K562 (cell line): Measurements from ENCODE around the gene PIGT. TPM values are rescaled to one million over a fixed set of nuclear protein-coding genes. Genes with fewer than 3 reads are reported as not detected.

Experiments used
- JUND ChIP-seq, 2 experiments: IDR thresholded peaks; 2 replicates in 1 of 2; 3 replicates in 1 of 2; pipeline ENCODE4 v1.6.1; 2011; ENCODE audit warnings: borderline replicate concordance in 2 of 2, low read depth in 2 of 2, low read length in 2 of 2, improper control_type of control experiment in 1 of 2, missing biosample characterization in 1 of 2, missing genetic modification characterization in 1 of 2, missing genetic modification reagents in 1 of 2
- NFE2L1 ChIP-seq: fragments of 450-650 bp; IDR thresholded peaks from 2 replicates; pipeline ENCODE4 v1.6.1; 2016; ENCODE audit warnings: missing genetic modification characterization, low read depth, mild to moderate bottlenecking, missing compliant biosample characterization, moderate library complexity, borderline replicate concordance
- REST ChIP-seq, 2 experiments: fragments of 450-650 bp; formaldehyde crosslinking in 1 of 2; IDR thresholded peaks; 2 replicates each; pipeline versions ENCODE4 v1.4.0 to v1.6.1; 2014 to 2020; ENCODE audit warnings: mild to moderate bottlenecking in 2 of 2, borderline replicate concordance in 1 of 2, low read depth in 1 of 2
- RFX5 ChIP-seq: IDR thresholded peaks from 2 replicates; pipeline ENCODE4 v1.6.1; 2011; ENCODE audit warnings: low read depth, mild to moderate bottlenecking, improper control_type of control experiment, low read length
- STAT6 ChIP-seq: sonication (generic); formaldehyde crosslinking; IDR thresholded peaks from 2 replicates; pipeline ENCODE4 v1.8.1; 2023; ENCODE audit warnings: mild to moderate bottlenecking, missing genetic modification reagents
- ZC3H8 ChIP-seq: fragments of 450-650 bp; IDR thresholded peaks from 2 replicates; pipeline ENCODE4 v1.6.1; 2017
- ZFX ChIP-seq: sonication (generic); formaldehyde crosslinking; IDR thresholded peaks from 2 replicates; pipeline ENCODE4 v1.8.0; 2022; ENCODE audit warnings: mild to moderate bottlenecking, missing genetic modification reagents, moderate library complexity
- ZSCAN29 ChIP-seq: fragments of 450-650 bp; IDR thresholded peaks from 2 replicates; pipeline ENCODE4 v1.6.1; 2017
- polyA plus RNA-seq, 8 experiments: library from polyadenylated mRNA; depleted of rRNA in 4 of 8; stranded (reverse) in 5 of 8; unstranded in 3 of 8; fragments of >200 nt; fragmentation: Nextera tagmentation in 2 of 8; fragmentation: Illumina TruSeq in 1 of 8; extraction: Ambion mirVana in 2 of 8; extraction: Trizol in 1 of 8; gene quantifications; 2 replicates each; pipeline versions ENCODE4 v1.2.1 to v1.2.3, GENCODE V29; 2011 to 2014; ENCODE audit warnings: inconsistent platforms in 1 of 8, missing spikeins in 1 of 8
- total RNA-seq, 7 experiments: library from RNA; depleted of rRNA in 6 of 7; stranded (reverse); fragments of >200 nt in 6 of 7; fragmentation: Illumina TruSeq in 2 of 7; extraction: Trizol in 2 of 7; gene quantifications; 2 replicates each; pipeline versions ENCODE4 v1.2.1 to v1.2.3, GENCODE V29; 2011 to 2021; ENCODE audit warnings: low replicate concordance in 1 of 7
- TF ChIP-seq, protein P1 (sequence below): fragments of 200-400 bp; formaldehyde crosslinking; IDR thresholded peaks from 2 replicates; pipeline ENCODE4 v1.6.1; 2017; ENCODE audit warnings: mild to moderate bottlenecking, low read depth, low read length, moderate library complexity
- TF ChIP-seq, protein P2 (sequence below): sonication (generic); formaldehyde crosslinking; IDR thresholded peaks from 2 replicates; pipeline ENCODE4 v1.9.0; 2022; ENCODE audit warnings: mild to moderate bottlenecking, missing genetic modification reagents

PIGT gene
- total and polyA plus RNA-seq, 9 of the 15 experiments (the other 6 are each of a cell fraction or from before 2014, with no cell fraction given): 14.6 to 108 (median 46.9) TPM

- TF ChIP-seq REST (IDR thresholded peaks at IDR 0.05; ENCODE audit: borderline replicate concordance) (peak; percentile 48; the same call in 1 of the 2 replicates), REST (CRISPR knock-in tag; IDR thresholded peaks at IDR 0.05; ENCODE audit: low read depth) (no peak), ZSCAN29 (no peak), STAT6 (CRISPR knock-in tag) (no peak), ZC3H8 (no peak), JUND (IDR thresholded peaks at IDR 0.05; ENCODE audit: borderline replicate concordance, low read depth, low read length) (no peak), JUND (tag; IDR thresholded peaks at IDR 0.05; ENCODE audit: borderline replicate concordance, low read depth, low read length) (no peak), NFE2L1 (tag) (no peak), ZFX (CRISPR knock-in tag) (no peak), RFX5 (no peak)
- TF ChIP-seq, protein P1, sequence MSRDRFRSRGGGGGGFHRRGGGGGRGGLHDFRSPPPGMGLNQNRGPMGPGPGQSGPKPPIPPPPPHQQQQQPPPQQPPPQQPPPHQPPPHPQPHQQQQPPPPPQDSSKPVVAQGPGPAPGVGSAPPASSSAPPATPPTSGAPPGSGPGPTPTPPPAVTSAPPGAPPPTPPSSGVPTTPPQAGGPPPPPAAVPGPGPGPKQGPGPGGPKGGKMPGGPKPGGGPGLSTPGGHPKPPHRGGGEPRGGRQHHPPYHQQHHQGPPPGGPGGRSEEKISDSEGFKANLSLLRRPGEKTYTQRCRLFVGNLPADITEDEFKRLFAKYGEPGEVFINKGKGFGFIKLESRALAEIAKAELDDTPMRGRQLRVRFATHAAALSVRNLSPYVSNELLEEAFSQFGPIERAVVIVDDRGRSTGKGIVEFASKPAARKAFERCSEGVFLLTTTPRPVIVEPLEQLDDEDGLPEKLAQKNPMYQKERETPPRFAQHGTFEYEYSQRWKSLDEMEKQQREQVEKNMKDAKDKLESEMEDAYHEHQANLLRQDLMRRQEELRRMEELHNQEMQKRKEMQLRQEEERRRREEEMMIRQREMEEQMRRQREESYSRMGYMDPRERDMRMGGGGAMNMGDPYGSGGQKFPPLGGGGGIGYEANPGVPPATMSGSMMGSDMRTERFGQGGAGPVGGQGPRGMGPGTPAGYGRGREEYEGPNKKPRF: no peak
- TF ChIP-seq, protein P2, sequence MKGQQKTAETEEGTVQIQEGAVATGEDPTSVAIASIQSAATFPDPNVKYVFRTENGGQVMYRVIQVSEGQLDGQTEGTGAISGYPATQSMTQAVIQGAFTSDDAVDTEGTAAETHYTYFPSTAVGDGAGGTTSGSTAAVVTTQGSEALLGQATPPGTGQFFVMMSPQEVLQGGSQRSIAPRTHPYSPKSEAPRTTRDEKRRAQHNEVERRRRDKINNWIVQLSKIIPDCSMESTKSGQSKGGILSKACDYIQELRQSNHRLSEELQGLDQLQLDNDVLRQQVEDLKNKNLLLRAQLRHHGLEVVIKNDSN: peak; percentile 83
Observed at GRCh38 chr20:45427236-45428149, 11.6 kb downstream of the PIGT start (continued).
